Amygdala (tissue), 56 donors: Measurements from ENCODE around the gene EPC1.
"Not testable (repeated sequence)": the region's sequence is repeated elsewhere in the genome, so short reads cannot be mapped to it uniquely, and the experiment has no call there.

ENCODE experiments used
- DNase-seq, 56 donors: peaks; one replicate each; lab custom pipeline; 2025; lab: John Stamatoyannopoulos, UW

The EPC1 gene, protein sequence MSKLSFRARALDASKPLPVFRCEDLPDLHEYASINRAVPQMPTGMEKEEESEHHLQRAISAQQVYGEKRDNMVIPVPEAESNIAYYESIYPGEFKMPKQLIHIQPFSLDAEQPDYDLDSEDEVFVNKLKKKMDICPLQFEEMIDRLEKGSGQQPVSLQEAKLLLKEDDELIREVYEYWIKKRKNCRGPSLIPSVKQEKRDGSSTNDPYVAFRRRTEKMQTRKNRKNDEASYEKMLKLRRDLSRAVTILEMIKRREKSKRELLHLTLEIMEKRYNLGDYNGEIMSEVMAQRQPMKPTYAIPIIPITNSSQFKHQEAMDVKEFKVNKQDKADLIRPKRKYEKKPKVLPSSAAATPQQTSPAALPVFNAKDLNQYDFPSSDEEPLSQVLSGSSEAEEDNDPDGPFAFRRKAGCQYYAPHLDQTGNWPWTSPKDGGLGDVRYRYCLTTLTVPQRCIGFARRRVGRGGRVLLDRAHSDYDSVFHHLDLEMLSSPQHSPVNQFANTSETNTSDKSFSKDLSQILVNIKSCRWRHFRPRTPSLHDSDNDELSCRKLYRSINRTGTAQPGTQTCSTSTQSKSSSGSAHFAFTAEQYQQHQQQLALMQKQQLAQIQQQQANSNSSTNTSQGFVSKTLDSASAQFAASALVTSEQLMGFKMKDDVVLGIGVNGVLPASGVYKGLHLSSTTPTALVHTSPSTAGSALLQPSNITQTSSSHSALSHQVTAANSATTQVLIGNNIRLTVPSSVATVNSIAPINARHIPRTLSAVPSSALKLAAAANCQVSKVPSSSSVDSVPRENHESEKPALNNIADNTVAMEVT

DNA sequence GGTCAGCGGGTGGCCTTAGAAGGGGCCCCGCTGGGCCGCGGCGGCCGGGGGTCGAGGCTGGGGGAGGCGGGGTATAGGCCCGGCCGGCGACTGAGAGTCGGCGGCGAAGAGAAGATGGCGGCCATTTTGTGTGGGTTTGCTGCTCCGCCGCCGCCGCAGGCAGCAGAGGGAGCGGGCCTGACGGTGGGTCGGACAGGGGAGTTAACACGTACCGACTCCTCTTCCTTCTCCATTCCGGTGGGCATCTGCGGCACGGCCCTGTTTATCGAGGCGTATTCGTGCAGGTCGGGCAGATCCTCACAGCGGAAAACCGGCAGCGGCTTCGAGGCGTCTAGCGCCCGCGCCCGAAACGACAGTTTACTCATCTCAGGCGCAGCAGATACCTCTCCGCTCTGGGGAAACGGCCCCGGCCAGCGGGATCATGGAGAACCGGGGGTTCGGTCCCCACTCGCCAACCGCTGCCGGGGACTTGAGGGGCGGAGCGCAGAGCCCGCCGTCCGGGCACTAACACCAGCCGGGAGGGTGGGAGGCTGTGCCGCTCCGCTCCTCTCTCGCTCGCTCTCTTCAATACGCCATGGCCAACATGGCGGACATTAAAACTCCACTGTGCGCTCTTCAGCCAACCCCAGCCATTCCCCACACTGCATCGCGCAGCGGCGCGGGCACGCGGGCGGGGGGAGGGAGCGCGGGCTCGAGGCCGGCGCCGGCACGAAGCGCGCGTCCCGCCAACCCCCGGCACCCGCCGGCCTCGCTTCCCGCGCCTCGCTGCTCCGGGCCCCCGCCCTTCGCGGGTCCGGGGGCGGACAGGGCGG, at the start of gene EPC1:
Gene EPC1, minus strand, starts transcription at position 608 of the 812 bp plus-strand sequence. Its CDS starts 243 bp downstream, at position 365.
- peak in 54 of 56 donors; percentile 18 to 95 (median 81) for DNase-seq

DNA sequence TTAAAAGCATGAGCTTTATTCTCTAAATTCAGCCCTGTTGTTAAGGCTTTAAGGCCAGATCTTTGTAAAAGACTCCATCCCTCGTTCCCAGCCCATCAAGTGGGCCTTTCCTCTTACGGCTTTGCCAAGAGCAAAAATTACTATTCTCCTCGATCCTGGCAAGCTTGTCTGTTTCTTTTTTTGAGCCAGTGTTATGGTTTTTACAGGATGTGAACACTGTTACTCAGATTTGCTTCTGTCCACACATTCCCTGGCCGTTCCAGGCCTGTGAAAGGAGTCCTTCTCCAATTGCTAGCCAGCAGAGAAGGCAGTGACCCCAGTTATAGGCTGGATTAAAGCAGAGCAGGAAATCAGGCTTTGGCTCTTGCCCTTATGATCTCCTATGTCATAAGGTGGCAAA, 47.0 kb upstream of the EPC1 start:
- DNase-seq, result no peak

DNA sequence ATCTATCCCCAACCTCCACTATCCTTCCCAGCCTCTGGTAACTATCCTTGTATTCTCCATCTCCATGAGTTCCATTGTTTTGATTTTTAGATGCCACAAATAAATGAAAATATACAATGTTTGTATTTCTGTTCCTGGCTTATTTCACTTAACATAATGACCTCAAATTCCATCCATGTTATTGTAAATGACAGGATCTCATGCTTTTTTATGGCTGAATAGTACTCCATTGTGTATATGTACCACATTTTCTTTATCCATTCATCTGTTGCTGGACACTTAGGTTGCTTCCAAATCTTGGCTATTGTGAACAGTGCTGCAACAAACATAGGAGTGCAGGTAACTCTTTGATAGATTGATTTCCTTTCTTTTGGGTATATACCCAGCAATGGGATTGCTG, 45.3 kb upstream of the EPC1 start:
- not testable (repeated sequence) for DNase-seq

DNA sequence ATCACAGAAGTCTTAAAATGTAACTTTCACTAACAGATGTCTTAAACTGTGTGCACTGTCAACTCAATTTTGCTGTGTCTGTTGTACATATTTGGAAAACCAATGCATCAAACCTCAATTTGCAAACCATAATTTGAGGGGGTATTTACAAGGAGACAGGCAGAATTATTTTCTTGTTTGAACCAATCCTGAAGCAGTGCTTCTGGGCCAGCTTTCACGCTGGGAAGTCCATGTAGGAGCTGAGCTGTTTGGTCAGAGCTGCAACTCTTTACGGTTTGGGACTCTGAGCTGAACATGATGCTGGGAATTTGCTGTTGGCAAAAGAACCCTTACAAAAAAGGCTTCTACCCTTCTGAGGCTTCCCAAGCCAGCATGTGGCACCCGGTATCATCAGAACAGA, 43.2 kb upstream of the EPC1 start:
- no peak for DNase-seq

DNA sequence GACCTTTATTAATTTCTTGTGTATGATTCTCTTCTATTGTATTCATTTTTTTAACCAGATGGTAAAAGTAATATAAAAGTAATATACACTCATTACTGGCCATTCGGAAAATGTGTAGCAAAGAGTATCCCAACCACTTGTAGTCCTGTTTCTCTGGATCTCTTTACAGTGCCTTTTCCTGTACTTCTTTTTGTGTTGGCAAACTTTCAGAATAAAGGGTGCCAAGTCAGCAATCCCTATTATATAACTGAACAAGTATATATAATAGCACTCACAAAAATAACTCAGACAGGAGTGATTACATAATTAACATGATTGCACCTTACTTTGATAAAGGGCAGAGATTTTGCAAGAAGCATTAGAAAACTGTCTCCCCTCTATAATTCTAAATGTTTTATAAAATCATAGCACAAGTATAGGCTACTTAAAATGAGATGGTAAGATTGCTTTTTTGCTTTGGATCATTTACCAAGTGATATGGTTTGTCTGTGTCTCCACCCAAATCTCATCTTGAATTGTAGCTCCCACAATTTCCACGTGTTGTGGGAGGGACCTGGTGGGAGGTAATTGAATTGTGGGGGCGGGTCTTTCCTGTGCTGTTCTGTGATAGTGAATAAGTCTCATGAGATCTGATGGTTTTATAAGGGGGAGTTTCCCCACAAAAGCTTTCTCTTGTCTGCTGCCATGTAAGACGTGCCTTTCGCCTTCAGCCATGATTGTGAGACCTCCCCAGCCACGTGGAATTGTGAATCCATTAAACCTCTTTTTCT, 41.5 kb upstream of the EPC1 start:
- no peak for DNase-seq

- no peak for DNase-seq
Observed at GRCh38 chr10:32386623-32387260, 39.8 kb upstream of the EPC1 start.

- DNase-seq, result no peak
Observed at GRCh38 chr10:32384171-32384570, 37.2 kb upstream of the EPC1 start.

GRCh38 chr10:32381165-32381564, 34.2 kb upstream of the EPC1 start:
- DNase-seq, result no peak

DNA sequence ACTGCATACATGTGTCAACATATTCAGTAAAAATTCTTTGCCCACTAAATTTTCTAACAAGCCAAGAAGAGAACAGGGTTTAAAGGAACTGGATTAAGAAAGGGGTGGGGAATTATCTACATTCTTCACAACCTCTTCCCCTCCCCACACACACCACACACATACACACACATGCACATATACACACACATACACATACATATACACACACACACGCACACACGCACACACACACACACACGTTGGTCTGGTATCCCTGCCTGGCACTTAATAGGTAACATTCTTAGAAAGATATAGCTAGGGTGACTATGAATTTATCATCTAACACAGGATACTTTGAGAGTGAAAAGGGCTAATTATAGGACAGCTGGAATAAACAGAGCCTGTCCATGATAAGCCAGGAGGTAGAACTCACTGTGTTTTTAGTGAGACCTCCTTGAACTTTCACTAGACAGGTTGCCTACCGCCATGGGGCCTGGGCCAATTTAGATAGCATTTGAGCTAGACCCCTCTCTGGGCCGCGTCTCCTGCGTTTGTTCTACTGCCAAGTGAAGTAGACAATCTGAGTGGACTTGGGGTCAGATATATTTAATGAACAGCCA, 33.1 kb upstream of the EPC1 start:
- no peak for DNase-seq

GRCh38 chr10:32379318-32379949, 32.5 kb upstream of the EPC1 start:
- peak in 1 of 56 donors; percentile 6 for DNase-seq

DNA sequence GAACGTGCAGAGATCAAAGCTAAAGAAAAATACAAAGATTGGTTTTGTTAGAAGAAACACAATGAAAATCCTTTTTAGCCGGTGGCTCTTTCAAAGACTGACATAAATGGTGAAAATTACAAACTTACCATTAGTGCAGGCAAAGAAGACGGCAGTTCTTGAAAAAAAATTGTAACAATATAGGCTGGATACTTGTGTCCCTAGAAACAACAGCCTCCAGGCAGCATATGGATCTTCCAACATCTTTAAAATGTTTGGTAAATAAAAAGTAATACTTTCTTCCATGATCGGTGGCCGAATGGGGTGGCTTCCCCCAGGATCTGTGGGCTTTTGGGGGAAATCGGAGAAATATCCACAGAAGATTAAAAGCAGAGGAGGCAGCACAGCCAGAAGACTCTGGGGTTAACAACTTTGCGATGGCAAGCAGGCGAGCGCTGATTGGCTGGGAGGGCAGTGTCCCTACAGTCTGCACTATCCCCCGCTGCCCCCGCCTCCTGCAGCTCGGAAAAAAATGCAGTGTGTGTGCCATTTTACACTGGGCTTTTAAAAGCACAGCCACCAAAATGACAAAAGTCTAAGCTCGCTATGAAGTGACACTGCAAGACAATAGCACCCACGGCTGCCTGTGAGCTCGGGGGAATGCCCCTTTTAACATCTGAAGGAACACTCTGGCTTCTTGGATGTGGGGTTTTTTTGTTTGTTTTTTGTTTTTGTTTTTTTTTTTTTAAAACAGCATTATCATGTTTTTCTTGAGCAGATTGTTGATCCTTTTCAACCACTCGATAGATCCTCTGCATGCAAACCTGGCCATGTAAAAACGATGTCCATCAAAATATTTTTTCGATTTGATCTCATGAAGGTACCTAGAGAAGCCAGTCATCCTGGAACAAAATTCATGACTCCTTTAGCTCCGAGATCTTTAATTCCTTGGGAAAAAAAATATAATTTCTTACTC, 31.7 kb upstream of the EPC1 start:
- DNase-seq, result peak; percentile 53 to 97 (median 91)

- DNase-seq, result peak in 3 of 56 donors; percentile 10 to 48 (median 39)
Observed at GRCh38 chr10:32377458-32378259, 30.7 kb upstream of the EPC1 start.

- DNase-seq, result no peak
Observed at GRCh38 chr10:32376771-32377170, 29.8 kb upstream of the EPC1 start.

- DNase-seq, result no peak
Observed at GRCh38 chr10:32376097-32376496, 29.1 kb upstream of the EPC1 start.

DNA sequence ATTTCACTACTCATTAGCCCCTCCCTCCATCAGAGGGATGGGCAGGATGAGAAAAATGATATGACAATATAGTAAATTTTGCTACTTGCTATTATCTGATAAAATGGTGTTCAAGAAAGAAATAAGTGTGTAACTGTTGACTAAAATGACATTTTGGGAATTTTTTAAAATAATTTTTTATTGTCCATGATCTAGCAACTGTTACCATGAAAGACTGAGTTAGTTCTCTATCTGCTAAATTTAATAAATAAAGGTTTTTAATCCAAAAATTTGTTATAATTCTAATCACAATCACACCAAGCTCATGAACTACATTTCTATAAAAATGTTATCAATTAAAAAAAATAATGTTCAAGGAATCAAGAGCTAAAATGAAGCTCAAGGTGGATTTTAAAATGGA, 28.7 kb upstream of the EPC1 start:
- no peak for DNase-seq

DNA sequence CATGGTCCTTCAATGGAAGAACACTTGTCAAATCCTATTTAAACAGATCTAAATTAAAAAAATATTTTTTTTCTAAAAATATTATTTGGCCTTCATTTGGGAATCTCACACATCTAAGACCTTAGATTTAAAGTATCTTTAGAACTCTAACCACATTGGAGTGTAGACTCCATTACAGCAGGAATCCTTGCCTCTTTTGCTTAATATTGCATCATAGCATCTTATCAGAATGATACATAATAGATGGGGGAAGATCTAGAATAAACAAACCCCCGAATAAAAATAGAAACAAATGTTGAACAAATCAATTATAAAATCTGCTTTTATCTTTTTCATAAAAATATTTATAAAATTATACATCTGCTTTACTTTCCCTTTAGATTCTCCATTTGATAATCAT, 27.6 kb upstream of the EPC1 start:
- DNase-seq, result no peak

DNA sequence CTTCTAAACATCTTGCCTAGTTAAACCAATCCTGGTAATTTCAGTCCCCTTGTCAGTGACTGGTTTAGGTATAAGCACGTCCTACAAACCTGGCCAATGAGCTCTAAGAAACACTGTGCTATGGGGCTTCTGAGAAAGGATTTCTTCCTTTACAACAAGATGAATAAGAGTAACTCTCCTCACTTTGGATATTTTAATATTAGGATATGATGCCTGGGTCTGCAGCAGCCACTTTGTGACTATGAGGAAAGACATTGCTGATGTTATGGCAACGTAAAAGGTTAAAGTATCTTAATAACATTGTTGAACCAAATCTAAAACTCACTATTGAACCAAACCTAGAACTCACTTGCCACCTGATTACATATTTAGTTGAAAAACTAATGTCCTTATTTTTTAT, 26.5 kb upstream of the EPC1 start:
- DNase-seq, result no peak
